MM.1S (cell line): ENCODE results near the gene ZNF554.

ENCODE experiments used
- EZH2 ChIP-seq: fragments of 300-600 bp; sonication (generic); optimal IDR thresholded peaks from 2 replicates; pipeline ENCODE3; 2017; ENCODE audit warnings: low read depth, mild to moderate bottlenecking, antibody characterized with exemption, low read length, mixed read lengths
- TF ChIP-seq, protein P1 (sequence below): fragments of 300-600 bp; sonication (generic); IDR thresholded peaks from 2 replicates; pipeline ENCODE4 v1.5.1; 2016; ENCODE audit warnings: antibody characterized with exemption, low read length, mixed read lengths

DNA sequence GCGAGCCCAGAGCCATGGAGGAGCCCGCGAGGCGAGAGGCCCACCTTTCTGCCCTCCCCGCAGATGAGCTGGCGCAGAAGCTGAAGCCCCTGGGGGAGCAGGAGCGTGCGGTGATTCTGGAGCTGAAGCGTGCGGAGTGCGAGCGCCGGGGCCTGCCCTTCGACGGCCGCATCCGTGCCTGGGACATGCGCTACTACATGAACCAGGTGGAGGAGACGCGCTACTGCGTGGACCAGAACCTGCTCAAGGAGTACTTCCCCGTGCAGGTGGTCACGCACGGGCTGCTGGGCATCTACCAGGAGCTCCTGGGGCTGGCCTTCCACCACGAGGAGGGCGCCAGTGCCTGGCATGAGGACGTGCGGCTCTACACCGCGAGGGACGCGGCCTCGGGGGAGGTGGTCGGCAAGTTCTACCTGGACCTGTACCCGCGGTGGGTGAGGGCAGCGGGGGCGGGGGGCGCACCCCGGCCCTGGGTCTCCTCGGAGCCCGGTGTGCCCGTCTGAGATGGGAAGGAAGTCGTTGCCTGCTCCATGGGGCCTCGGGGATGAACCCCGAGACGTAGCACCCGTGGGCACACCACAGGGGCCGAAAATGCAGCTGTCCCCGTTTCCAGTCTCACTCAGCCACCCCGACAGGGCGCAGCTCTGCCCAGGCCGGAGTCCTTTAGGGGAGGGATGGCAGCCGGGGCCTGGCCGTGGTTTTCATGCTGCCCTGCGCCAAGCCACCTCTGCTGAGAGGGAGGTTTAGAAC, 12.1 kb upstream of the ZNF554 start:
- TF ChIP-seq, protein P1, sequence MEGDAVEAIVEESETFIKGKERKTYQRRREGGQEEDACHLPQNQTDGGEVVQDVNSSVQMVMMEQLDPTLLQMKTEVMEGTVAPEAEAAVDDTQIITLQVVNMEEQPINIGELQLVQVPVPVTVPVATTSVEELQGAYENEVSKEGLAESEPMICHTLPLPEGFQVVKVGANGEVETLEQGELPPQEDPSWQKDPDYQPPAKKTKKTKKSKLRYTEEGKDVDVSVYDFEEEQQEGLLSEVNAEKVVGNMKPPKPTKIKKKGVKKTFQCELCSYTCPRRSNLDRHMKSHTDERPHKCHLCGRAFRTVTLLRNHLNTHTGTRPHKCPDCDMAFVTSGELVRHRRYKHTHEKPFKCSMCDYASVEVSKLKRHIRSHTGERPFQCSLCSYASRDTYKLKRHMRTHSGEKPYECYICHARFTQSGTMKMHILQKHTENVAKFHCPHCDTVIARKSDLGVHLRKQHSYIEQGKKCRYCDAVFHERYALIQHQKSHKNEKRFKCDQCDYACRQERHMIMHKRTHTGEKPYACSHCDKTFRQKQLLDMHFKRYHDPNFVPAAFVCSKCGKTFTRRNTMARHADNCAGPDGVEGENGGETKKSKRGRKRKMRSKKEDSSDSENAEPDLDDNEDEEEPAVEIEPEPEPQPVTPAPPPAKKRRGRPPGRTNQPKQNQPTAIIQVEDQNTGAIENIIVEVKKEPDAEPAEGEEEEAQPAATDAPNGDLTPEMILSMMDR = no peak
- no peak for TF ChIP-seq EZH2
